Smooth muscle cell (in vitro differentiated cells): ENCODE data around the gene C3orf38. TPM values are rescaled to one million over a fixed set of nuclear protein-coding genes. Genes with fewer than 3 reads are reported as not detected.
"Not testable (repeated sequence)": the region's sequence is repeated elsewhere in the genome, so short reads cannot be mapped to it uniquely, and the experiment has no call there.

Experiments used
- DNase-seq: peaks from one replicate; lab custom pipeline; 2025; ENCODE audit not compliant: unreplicated experiment; lab: John Stamatoyannopoulos, UW
- H2AFZ ChIP-seq: fragments of 200-600 bp; sonication (generic); 2 replicates; pipeline ENCODE4 v1.6.0; 2016; ENCODE audit warnings: antibody characterized with exemption, low read depth, mild to moderate bottlenecking
- H3F3A ChIP-seq: fragments of 200-600 bp; sonication (generic); 2 replicates; pipeline ENCODE4 v1.6.0; 2017; ENCODE audit warnings: antibody characterized with exemption, low read depth
- H3K27ac ChIP-seq: fragments of 200-600 bp; sonication (generic); 2 replicates; pipeline ENCODE4 v1.5.1; 2016; ENCODE audit warnings: low read depth, mild to moderate bottlenecking
- H3K27me3 ChIP-seq: fragments of 200-600 bp; sonication (generic); 2 replicates; pipeline ENCODE4 v1.6.1; 2016; ENCODE audit warnings: low read depth, mild to moderate bottlenecking
- H3K36me3 ChIP-seq: fragments of 200-600 bp; sonication (generic); 2 replicates; pipeline ENCODE4 v1.5.1; 2016; ENCODE audit warnings: low read depth
- H3K4me1 ChIP-seq: fragments of 200-600 bp; sonication (generic); 2 replicates; pipeline ENCODE4 v1.5.1; 2016; ENCODE audit warnings: low read depth
- H3K4me2 ChIP-seq: fragments of 200-600 bp; sonication (generic); 2 replicates; pipeline ENCODE4 v1.6.0; 2016; ENCODE audit warnings: mild to moderate bottlenecking
- H3K4me3 ChIP-seq: fragments of 200-600 bp; sonication (generic); 2 replicates; pipeline ENCODE4 v1.5.1; 2016; ENCODE audit warnings: mild to moderate bottlenecking
- H3K79me2 ChIP-seq: fragments of 200-600 bp; sonication (generic); 2 replicates; pipeline ENCODE4 v1.6.0; 2016; ENCODE audit warnings: low read depth, mild to moderate bottlenecking
- H3K9ac ChIP-seq: fragments of 200-600 bp; sonication (generic); 2 replicates; pipeline ENCODE4 v1.6.0; 2016; ENCODE audit warnings: low read depth
- H3K9me3 ChIP-seq: fragments of 200-600 bp; sonication (generic); replicated peaks from 2 replicates; pipeline ENCODE4 v1.5.1; 2016; ENCODE audit warnings: low read depth
- H4K20me1 ChIP-seq: fragments of 200-600 bp; sonication (generic); 2 replicates; pipeline ENCODE4 v1.6.0; 2016; ENCODE audit warnings: low read depth
- CTCF ChIP-seq: fragments of 200-600 bp; sonication (generic); IDR thresholded peaks from 2 replicates; pipeline ENCODE4 v1.5.1; 2017; ENCODE audit warnings: borderline replicate concordance, mild to moderate bottlenecking, antibody characterized with exemption; ENCODE audit not compliant: insufficient read depth, poor library complexity, severe bottlenecking
- WGBS: methylation state at CpG from one replicate; pipeline ENCODE4 v1.1.7; 2016; ENCODE audit warnings: low lambda C conversion rate; 5-methylcytosine and 5-hydroxymethylcytosine counted together
- polyA plus RNA-seq: library from polyadenylated mRNA; unstranded; fragments of >200 nt; fragmentation: Nextera tagmentation; extraction: Ambion mirVana; gene quantifications from 2 replicates; pipeline ENCODE4 v1.2.1, GENCODE V29; 2016
- total RNA-seq: library from RNA; depleted of rRNA; stranded (reverse); fragments of >200 nt; gene quantifications from 2 replicates; pipeline ENCODE4 v1.2.3, GENCODE V29; 2014

Gene C3orf38
- total and polyA plus RNA-seq, 2 experiments from 2014 or later, result 15.7 to 26.3 TPM

- H3K27ac ChIP-seq, result peak overlapping the region; percentile 53
- peaks cover 8% of the 10 kb centered on the region for H3K79me2 ChIP-seq
- TF ChIP-seq CTCF, result peak; percentile 71
- H3K9me3 ChIP-seq, result no peaks in the 10 kb centered on the region
- no peak overlapping the region for H2AFZ ChIP-seq
- H3F3A ChIP-seq, result peaks cover 7% of the 10 kb centered on the region
- H4K20me1 ChIP-seq, result peaks cover 68% of the 10 kb centered on the region
- no peak overlapping the region for H3K9ac ChIP-seq
- no peak overlapping the region for H3K4me2 ChIP-seq
- WGBS, result 46% methylated on average over 5 of the region's 5 CpGs
- H3K27me3 ChIP-seq, result no peaks in the 10 kb centered on the region
- peaks cover 3% of the 10 kb centered on the region for H3K36me3 ChIP-seq
- H3K4me3 ChIP-seq, result no peak overlapping the region
- DNase-seq, result no peak
- H3K4me1 ChIP-seq, result no peaks in the 10 kb centered on the region
Observed at GRCh38 chr3:88113311-88114162, 36.2 kb upstream of the C3orf38 start.

- H3K27ac ChIP-seq, result no peak overlapping the region
- no peaks in the 10 kb centered on the region for H3K9me3 ChIP-seq
- H3K36me3 ChIP-seq, result peaks cover 3% of the 10 kb centered on the region
- H3K9ac ChIP-seq, result no peak overlapping the region
- H3K4me3 ChIP-seq, result no peak overlapping the region
- no peak overlapping the region for H2AFZ ChIP-seq
- DNase-seq, result no peak
- H3K4me1 ChIP-seq, result no peaks in the 10 kb centered on the region
- H3K79me2 ChIP-seq, result peaks cover 9% of the 10 kb centered on the region
- TF ChIP-seq CTCF, result no peak
- no peaks in the 10 kb centered on the region for H3K27me3 ChIP-seq
- no peak overlapping the region for H3K4me2 ChIP-seq
- peaks cover 7% of the 10 kb centered on the region for H3F3A ChIP-seq
- peaks cover 58% of the 10 kb centered on the region for H4K20me1 ChIP-seq
- 95% methylated on average over 3 of the region's 3 CpGs for WGBS
Observed at GRCh38 chr3:88114878-88115549, 34.7 kb upstream of the C3orf38 start.

GRCh38 chr3:88117683-88118082, 32.1 kb upstream of the C3orf38 start:
- H3K4me3 ChIP-seq, result no peak overlapping the region
- peaks cover 9% of the 10 kb centered on the region for H3K79me2 ChIP-seq
- peaks cover 40% of the 10 kb centered on the region for H4K20me1 ChIP-seq
- H3K27me3 ChIP-seq, result no peaks in the 10 kb centered on the region
- H3F3A ChIP-seq, result no peaks in the 10 kb centered on the region
- H3K9ac ChIP-seq, result no peak overlapping the region
- H2AFZ ChIP-seq, result no peak overlapping the region
- no peak overlapping the region for H3K4me2 ChIP-seq
- 0% methylated on average over 1 of the region's 1 CpG for WGBS
- H3K27ac ChIP-seq, result no peak overlapping the region
- peaks cover 3% of the 10 kb centered on the region for H3K36me3 ChIP-seq
- no peaks in the 10 kb centered on the region for H3K9me3 ChIP-seq
- TF ChIP-seq CTCF, result no peak
- no peak for DNase-seq
- H3K4me1 ChIP-seq, result no peaks in the 10 kb centered on the region

DNA sequence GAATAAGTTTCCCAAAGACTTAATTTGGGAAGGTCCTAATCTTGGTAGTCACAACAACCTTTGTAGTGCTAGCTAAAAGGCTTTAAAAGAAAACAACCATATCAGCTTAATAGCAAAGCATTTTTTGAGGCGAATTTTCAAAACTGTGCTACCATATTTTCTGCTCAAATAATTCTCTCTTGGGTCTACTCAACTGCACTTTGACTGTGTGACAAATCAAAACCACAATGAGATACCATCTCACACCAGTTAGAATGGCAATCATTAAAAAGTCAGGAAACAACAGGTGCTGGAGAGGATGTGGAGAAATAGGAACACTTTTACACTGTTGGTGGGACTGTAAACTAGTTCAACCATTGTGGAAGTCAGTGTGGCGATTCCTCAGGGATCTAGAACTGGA, 31.2 kb upstream of the C3orf38 start:
- WGBS, result 94% methylated on average over 1 of the region's 2 CpGs
- H3K27ac ChIP-seq, H3K79me2 ChIP-seq, H3K36me3 ChIP-seq, H3K4me2 ChIP-seq, H2AFZ ChIP-seq, DNase-seq, H3K9ac ChIP-seq, H3K4me3 ChIP-seq, H3K27me3 ChIP-seq, H3F3A ChIP-seq, H3K4me1 ChIP-seq, H3K9me3 ChIP-seq: not testable (repeated sequence)
- peaks cover 40% of the 10 kb centered on the region for H4K20me1 ChIP-seq
